Left lung (tissue), 10 donors: ENCODE results near the gene IMPDH1. TPM values are rescaled to one million over a fixed set of nuclear protein-coding genes. Genes with fewer than 3 reads are reported as not detected.

Source experiments
- ATAC-seq: fragments of 200-7000 bp; cut with Tn5 transposase; one replicate; pipeline ENCODE4 v1.9.1; 2020; ENCODE audit warnings: moderate library complexity
- DNase-seq, 4 donors: peaks; one replicate each; pipeline ENCODE4 v3.0.0-alpha.2; 2013 to 2020
- H3K27ac ChIP-seq, 2 donors: fragments of 200-600 bp; sonication (generic) in 1 of 2; one replicate each; pipeline versions ENCODE4 v1.5.0 to v1.8.0; 2020 to 2021
- H3K27me3 ChIP-seq, 2 donors: fragments of 200-600 bp; sonication (generic) in 1 of 2; one replicate each; pipeline versions ENCODE4 v1.5.0 to v1.8.0; 2020 to 2021
- H3K36me3 ChIP-seq, 2 donors: fragments of 200-600 bp; sonication (generic) in 1 of 2; one replicate each; pipeline versions ENCODE4 v1.5.0 to v1.8.0; 2020 to 2021
- H3K4me1 ChIP-seq, 2 donors: fragments of 200-600 bp; one replicate each; pipeline ENCODE4 v1.8.0; 2021
- H3K4me3 ChIP-seq, 2 donors: fragments of 200-600 bp; sonication (generic) in 1 of 2; one replicate each; pipeline versions ENCODE4 v1.5.0 to v1.8.0; 2020 to 2021; ENCODE audit warnings: mild to moderate bottlenecking in 1 of 2
- H3K9me3 ChIP-seq, 2 donors: fragments of 200-600 bp; sonication (generic) in 1 of 2; one replicate each; pipeline versions ENCODE4 v1.5.0 to v1.8.0; 2020 to 2021
- intact Hi-C, 2 donors: fragments of 100-400 bp; cut with DNase I; formaldehyde crosslinking; loops; one replicate each; pipeline versions ENCODE4 v1.11.2 to v1.14.2; 2022
- polyA plus RNA-seq, 6 donors: library from polyadenylated mRNA; unstranded; fragments of 120-200 nt; gene quantifications; one replicate each; pipeline ENCODE4 v1.2.1, GENCODE V29; 2013; ENCODE audit not compliant: insufficient read length in 6 of 6
- total RNA-seq, 2 donors: library from RNA; stranded (reverse); fragmentation: NEBNext Ultra II Directional; extraction: Animal tissue kit (Norgen Biotek cat#: 25700); gene quantifications; one replicate each; pipeline ENCODE4 v1.2.1, GENCODE V29; 2021
- TF ChIP-seq, protein P1 (sequence below), 2 donors: fragments of 200-600 bp; sonication (generic) in 1 of 2; IDR thresholded peaks; one replicate each; pipeline versions ENCODE4 v1.5.0 to v1.8.0; 2021; ENCODE audit warnings: antibody characterized with exemption in 2 of 2
- donor health status: DM: no; HTN: yes; CAD: no.
- donor health status: DM: no; HTN: no; CAD: no.

The IMPDH1 gene
- total and polyA plus RNA-seq, 8 donors: 32.4 to 106 (median 38.2) TPM

DNA sequence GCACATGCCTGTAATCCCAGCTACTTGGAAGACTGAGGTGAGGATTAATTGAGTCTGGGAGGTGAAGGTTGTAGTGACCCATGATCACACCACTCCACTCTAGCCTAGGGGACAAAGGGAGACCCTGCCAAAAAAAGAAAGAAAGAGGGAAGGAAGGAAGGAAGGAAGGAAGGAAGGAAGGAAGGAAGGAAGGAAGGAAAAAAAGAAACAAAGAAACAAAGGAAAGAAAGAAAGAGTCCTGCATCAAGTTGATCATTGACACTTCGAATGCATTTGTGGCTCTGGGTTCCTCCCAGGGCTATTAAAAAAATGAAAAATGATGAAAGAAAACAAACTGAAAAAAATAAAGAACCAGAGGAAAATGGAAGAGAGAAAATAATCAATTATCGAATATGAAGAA lies 44.4 kb downstream of the IMPDH1 start:
- DNase-seq: no peak
- intact Hi-C loops: no loop called here
- H3K4me1 ChIP-seq: peaks cover 0 to 18% of the 10 kb centered on the region in 2 donors

DNA sequence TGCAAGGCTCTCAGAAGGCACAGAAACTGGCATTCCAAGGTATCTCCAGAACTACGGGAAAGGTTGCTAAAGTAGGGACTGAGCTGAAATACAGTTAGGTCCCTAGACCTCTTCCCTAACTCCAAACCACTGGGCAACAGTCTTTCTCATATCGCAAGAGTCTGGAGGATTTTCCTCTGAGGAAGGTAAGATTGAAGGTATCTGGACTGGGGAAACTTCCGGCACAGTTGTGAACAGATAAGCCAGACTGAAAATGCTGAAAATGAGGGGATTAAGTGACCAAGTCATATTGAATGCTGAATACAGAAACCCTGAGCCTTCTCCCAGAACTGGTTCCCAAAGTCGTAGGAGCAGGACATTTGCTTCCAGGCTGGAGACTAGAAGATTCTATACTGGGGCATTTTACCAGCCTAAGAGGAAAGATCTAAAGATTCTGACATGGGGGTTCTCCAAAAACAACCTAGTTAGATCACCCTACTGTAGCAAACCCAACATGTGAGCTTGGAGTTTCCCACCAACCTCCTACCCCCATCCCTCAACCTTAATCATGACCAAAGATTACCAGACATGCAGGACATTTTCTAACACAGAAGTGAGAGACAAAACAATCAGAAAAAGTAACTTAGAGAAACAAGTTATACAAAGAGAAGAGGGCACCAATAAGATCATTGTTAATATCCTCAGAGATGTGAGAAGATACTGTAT lies 45.5 kb downstream of the IMPDH1 start:
- TF ChIP-seq, protein P1, sequence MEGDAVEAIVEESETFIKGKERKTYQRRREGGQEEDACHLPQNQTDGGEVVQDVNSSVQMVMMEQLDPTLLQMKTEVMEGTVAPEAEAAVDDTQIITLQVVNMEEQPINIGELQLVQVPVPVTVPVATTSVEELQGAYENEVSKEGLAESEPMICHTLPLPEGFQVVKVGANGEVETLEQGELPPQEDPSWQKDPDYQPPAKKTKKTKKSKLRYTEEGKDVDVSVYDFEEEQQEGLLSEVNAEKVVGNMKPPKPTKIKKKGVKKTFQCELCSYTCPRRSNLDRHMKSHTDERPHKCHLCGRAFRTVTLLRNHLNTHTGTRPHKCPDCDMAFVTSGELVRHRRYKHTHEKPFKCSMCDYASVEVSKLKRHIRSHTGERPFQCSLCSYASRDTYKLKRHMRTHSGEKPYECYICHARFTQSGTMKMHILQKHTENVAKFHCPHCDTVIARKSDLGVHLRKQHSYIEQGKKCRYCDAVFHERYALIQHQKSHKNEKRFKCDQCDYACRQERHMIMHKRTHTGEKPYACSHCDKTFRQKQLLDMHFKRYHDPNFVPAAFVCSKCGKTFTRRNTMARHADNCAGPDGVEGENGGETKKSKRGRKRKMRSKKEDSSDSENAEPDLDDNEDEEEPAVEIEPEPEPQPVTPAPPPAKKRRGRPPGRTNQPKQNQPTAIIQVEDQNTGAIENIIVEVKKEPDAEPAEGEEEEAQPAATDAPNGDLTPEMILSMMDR (IDR thresholded peaks at IDR 0.05): no peak
- no peak for ATAC-seq
- H3K36me3 ChIP-seq: no peaks in the 10 kb centered on the region
- H3K27me3 ChIP-seq: peaks cover 12 to 59% of the 10 kb centered on the region in 2 donors
- H3K4me1 ChIP-seq: peaks cover 0 to 26% of the 10 kb centered on the region in 2 donors
- H3K27ac ChIP-seq: no peak overlapping the region
- no peaks in the 10 kb centered on the region for H3K9me3 ChIP-seq
- H3K4me3 ChIP-seq: no peak overlapping the region
- intact Hi-C loops: no loop called here
- DNase-seq: no peak

More for the DNA sequence above, 44.4 kb downstream of the IMPDH1 start:
- Histone ChIP-seq H3K9me3 (no peaks in the 10 kb centered on the region), H3K27me3 (peaks cover 12 to 48% of the 10 kb centered on the region in 2 donors), H3K36me3 (no peaks in the 10 kb centered on the region), H3K4me3 (no peak overlapping the region), H3K27ac (no peak overlapping the region)
- TF ChIP-seq, protein P1 (IDR thresholded peaks at IDR 0.05): no peak
- ATAC-seq: no peak

DNA sequence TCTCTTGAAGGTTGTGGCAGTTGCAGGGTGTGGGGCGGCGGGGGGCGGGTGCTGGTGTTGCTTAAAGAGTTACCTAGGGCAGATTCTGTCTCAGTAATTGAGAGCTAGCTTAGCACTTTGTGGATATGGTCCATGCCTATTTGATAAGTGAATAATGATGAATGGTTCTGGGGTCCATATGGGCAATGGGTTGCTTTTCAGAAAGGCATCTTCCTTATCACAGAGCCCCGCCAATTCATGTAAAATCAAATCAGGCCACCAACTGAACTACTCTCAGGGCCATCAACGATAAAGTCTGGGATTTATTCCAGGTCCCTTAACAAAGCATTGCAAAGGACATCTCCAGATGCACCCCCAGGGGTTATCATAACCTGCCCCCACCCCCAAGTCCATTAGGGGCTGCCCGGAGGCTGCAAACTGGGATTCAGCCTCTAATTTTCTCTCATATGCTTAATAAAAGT lies 46.5 kb downstream of the IMPDH1 start:
- Histone ChIP-seq H3K9me3 (no peaks in the 10 kb centered on the region), H3K27me3 (peaks cover 12 to 69% of the 10 kb centered on the region in 2 donors)
- TF ChIP-seq, protein P1 (IDR thresholded peaks at IDR 0.05): no peak

DNA sequence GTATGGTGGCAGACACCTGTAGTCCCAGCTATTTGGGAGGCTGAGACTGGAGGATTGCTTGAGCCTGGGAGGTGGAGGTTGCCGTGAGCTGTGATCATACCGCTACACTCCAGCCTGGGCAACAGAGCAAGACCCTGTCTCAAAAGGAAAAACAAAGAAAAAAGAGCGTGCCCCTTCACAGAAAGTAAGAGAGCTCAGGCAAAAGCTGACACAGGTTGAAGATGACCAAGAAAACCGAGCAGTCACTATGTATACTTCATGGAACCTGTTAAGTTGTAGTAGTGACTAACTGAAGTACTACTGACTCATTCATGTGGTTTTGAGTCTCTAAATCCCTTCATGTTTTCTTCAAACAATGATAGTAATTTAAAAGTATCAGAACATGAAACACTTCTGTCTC lies 47.1 kb downstream of the IMPDH1 start:
- H3K27ac ChIP-seq: no peak overlapping the region
- H3K9me3 ChIP-seq: no peaks in the 10 kb centered on the region
- DNase-seq (no peak), ATAC-seq (no peak)
- peaks cover 0 to 39% of the 10 kb centered on the region in 2 donors for H3K4me1 ChIP-seq
- intact Hi-C loops: no loop called here
- H3K27me3 ChIP-seq: peaks cover 12 to 69% of the 10 kb centered on the region in 2 donors
- TF ChIP-seq, protein P1 (IDR thresholded peaks at IDR 0.05): no peak
- no peak overlapping the region for H3K4me3 ChIP-seq
- no peaks in the 10 kb centered on the region for H3K36me3 ChIP-seq

More for the DNA sequence above, 46.5 kb downstream of the IMPDH1 start:
- Histone ChIP-seq H3K4me1 (peaks cover 0 to 36% of the 10 kb centered on the region in 2 donors), H3K4me3 (no peak overlapping the region), H3K27ac (no peak overlapping the region), H3K36me3 (no peaks in the 10 kb centered on the region)
- intact Hi-C loops: no loop called here
- DNase-seq (no peak), ATAC-seq (no peak)
